Osteoblast (primary cell): ENCODE measurements around the gene SLC38A9. TPM values are rescaled to one million over a fixed set of nuclear protein-coding genes. Genes with fewer than 3 reads are reported as not detected.

Experiments used
- DNase-seq: peaks from one replicate; pipeline ENCODE4 v3.0.0; 2011; ENCODE audit warnings: low spot score, mixed read lengths; ENCODE audit not compliant: insufficient read length; ENCODE audit errors: missing footprints
- H2AFZ ChIP-seq: 2 replicates; pipeline ENCODE4 v1.6.0; 2011; ENCODE audit warnings: mild to moderate bottlenecking, low read length
- H3K27ac ChIP-seq: 2 replicates; pipeline ENCODE4 v1.5.1; 2011; ENCODE audit warnings: mild to moderate bottlenecking, low read depth, low read length, moderate library complexity
- H3K27me3 ChIP-seq: 2 replicates; pipeline ENCODE4 v1.6.0; 2012; ENCODE audit warnings: mild to moderate bottlenecking, control low read depth, inconsistent platforms, low read length, moderate library complexity; ENCODE audit not compliant: insufficient read depth
- H3K36me3 ChIP-seq: 2 replicates; pipeline ENCODE4 v1.5.1; 2011; ENCODE audit warnings: mild to moderate bottlenecking, low read length, control low read depth, moderate library complexity; ENCODE audit not compliant: insufficient read depth
- H3K4me1 ChIP-seq: 2 replicates; pipeline ENCODE4 v1.5.1; 2011; ENCODE audit warnings: mild to moderate bottlenecking, low read length, control low read depth, moderate library complexity; ENCODE audit not compliant: insufficient read depth
- H3K4me2 ChIP-seq: 2 replicates; pipeline ENCODE4 v1.6.0; 2011; ENCODE audit warnings: mild to moderate bottlenecking, low read length; ENCODE audit not compliant: insufficient read depth
- H3K4me3 ChIP-seq: fragments of 200-600 bp; sonication (generic); 3 replicates; pipeline ENCODE4 v1.5.1; 2012; ENCODE audit warnings: mild to moderate bottlenecking, low read length, inconsistent platforms; ENCODE audit not compliant: insufficient read depth
- H3K79me2 ChIP-seq: 2 replicates; pipeline ENCODE4 v1.6.0; 2012; ENCODE audit warnings: mild to moderate bottlenecking, low read length, control low read depth, inconsistent platforms; ENCODE audit not compliant: insufficient read depth
- H3K9me3 ChIP-seq: 2 replicates; pipeline ENCODE4 v1.5.1; 2011; ENCODE audit warnings: low read depth, low read length, control low read depth
- H4K20me1 ChIP-seq: 2 replicates; pipeline ENCODE4 v1.6.0; 2012; ENCODE audit warnings: mild to moderate bottlenecking, low read length, control low read depth; ENCODE audit not compliant: insufficient read depth
- total RNA-seq: library from RNA; depleted of rRNA; stranded (reverse); fragments of >200 nt; gene quantifications from 2 replicates; pipeline ENCODE4 v1.2.3, GENCODE V29; 2012
- TF ChIP-seq, protein P1 (sequence below): IDR thresholded peaks from 2 replicates; pipeline ENCODE4 v1.5.1; 2011; ENCODE audit warnings: mild to moderate bottlenecking, low read depth, low read length, moderate library complexity; ENCODE audit errors: extremely low read depth

Gene SLC38A9
- total RNA-seq, 1 donor: 42.3 TPM

DNA sequence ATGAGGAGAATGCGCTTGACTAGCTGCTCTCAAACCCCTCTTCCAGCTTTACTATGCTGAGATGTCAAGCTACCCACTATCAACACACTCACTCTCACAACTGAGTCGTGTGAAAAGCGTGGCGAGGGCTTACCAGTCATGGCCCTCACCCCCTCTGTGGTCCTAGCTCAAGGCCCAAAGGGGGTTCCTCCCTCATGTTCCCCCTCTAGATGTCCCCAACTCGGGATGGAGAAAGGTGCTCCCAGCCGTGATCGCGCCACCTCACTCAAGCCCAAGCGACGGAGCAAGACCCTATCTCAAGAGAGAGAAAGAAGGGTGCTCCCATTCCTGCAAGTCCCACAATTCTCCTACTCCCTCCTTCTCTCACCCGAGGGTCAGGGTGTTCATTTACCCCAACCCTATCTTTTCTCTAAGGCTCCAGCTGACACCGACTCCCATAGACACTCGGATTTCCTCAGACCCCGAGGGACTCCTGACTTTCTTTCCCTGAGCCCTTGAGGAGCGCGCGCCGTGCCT, 559 bp downstream of the SLC38A9 start:
- Histone ChIP-seq H3K79me2 (peaks cover 13% of the 10 kb centered on the region), H4K20me1 (no peaks in the 10 kb centered on the region), H2AFZ (peak overlapping the region; percentile 100), H3K27me3 (no peaks in the 10 kb centered on the region), H3K27ac (peak overlapping the region; percentile 58), H3K4me3 (peak overlapping the region; percentile 99), H3K4me1 (peaks cover 8% of the 10 kb centered on the region), H3K36me3 (no peaks in the 10 kb centered on the region), H3K4me2 (peak overlapping the region; percentile 95), H3K9me3 (no peaks in the 10 kb centered on the region)
- DNase-seq: no peak
- TF ChIP-seq, protein P1, sequence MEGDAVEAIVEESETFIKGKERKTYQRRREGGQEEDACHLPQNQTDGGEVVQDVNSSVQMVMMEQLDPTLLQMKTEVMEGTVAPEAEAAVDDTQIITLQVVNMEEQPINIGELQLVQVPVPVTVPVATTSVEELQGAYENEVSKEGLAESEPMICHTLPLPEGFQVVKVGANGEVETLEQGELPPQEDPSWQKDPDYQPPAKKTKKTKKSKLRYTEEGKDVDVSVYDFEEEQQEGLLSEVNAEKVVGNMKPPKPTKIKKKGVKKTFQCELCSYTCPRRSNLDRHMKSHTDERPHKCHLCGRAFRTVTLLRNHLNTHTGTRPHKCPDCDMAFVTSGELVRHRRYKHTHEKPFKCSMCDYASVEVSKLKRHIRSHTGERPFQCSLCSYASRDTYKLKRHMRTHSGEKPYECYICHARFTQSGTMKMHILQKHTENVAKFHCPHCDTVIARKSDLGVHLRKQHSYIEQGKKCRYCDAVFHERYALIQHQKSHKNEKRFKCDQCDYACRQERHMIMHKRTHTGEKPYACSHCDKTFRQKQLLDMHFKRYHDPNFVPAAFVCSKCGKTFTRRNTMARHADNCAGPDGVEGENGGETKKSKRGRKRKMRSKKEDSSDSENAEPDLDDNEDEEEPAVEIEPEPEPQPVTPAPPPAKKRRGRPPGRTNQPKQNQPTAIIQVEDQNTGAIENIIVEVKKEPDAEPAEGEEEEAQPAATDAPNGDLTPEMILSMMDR: no peak

DNA sequence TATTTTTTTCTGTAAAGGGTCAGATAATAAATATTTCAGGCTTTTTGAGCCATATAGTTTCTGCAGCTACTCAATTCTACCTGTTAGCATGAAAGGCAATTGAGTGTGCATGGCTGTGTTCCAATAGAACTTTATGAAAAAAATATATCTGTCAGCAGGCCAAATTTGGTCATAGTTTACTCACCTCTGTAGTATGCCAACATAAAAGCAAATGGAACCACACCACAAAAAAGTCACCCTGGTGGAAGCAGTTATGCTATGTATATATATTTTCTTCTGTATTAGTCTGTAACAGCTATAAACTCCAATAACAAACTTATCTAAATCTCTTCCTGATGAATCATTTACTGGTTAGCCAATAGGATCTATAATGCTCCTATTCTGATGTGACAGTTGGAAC, 3.4 kb downstream of the SLC38A9 start:
- H3K79me2 ChIP-seq: peaks cover 13% of the 10 kb centered on the region
- TF ChIP-seq, protein P1: no peak
- H3K4me2 ChIP-seq: no peak overlapping the region
- no peaks in the 10 kb centered on the region for H3K27me3 ChIP-seq
- H2AFZ ChIP-seq: no peak overlapping the region
- peak; percentile 19 for DNase-seq
- no peak overlapping the region for H3K27ac ChIP-seq
- H3K4me1 ChIP-seq: peaks cover 8% of the 10 kb centered on the region
- H3K36me3 ChIP-seq: no peaks in the 10 kb centered on the region
- H3K9me3 ChIP-seq: no peaks in the 10 kb centered on the region
- no peaks in the 10 kb centered on the region for H4K20me1 ChIP-seq
- no peak overlapping the region for H3K4me3 ChIP-seq

DNA sequence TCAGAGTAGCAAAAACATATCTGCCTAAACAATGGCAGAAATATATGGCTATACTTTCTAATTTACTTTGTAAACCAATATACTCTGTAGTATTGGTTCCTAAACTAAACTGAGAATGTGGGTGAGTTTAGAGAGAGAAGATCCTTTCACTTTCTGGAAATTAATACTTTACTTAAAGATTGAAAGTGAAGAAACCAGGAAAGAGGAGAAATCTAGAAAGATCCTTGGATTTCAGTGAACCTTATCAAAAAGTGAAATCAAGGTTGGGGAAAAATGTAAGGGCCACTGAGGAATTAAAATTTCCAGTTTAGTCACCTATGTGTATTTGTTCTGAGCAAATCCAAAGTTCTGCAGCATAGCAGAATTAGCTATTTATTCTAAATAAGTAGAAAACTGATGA, 5.9 kb downstream of the SLC38A9 start:
- Histone ChIP-seq H3K4me1 (peaks cover under 1% of the 10 kb centered on the region), H3K9me3 (no peaks in the 10 kb centered on the region), H4K20me1 (no peaks in the 10 kb centered on the region), H3K27ac (no peak overlapping the region), H3K4me2 (no peak overlapping the region), H3K4me3 (no peak overlapping the region), H3K79me2 (peaks cover 8% of the 10 kb centered on the region), H2AFZ (no peak overlapping the region), H3K27me3 (no peaks in the 10 kb centered on the region), H3K36me3 (no peaks in the 10 kb centered on the region)
- no peak for DNase-seq
- TF ChIP-seq, protein P1: no peak

- Histone ChIP-seq H3K27me3 (no peaks in the 10 kb centered on the region), H3K4me3 (no peak overlapping the region), H3K9me3 (no peaks in the 10 kb centered on the region), H4K20me1 (no peaks in the 10 kb centered on the region), H2AFZ (no peak overlapping the region), H3K36me3 (no peaks in the 10 kb centered on the region), H3K79me2 (peaks cover 2% of the 10 kb centered on the region), H3K4me1 (no peaks in the 10 kb centered on the region), H3K27ac (no peak overlapping the region), H3K4me2 (no peak overlapping the region)
- TF ChIP-seq, protein P1: no peak
- no peak for DNase-seq
Observed at GRCh38 chr5:55702598-55703345, 9.4 kb downstream of the SLC38A9 start.
